HepG2 (cell line): ENCODE measurements around the gene MBL2. TPM values are rescaled to one million over a fixed set of nuclear protein-coding genes. Genes with fewer than 3 reads are reported as not detected.

Experiments
- AFF4 ChIP-seq: sonication (generic); formaldehyde crosslinking; IDR thresholded peaks from 2 replicates; pipeline ENCODE4 v1.4.0; 2020; ENCODE audit warnings: missing genetic modification reagents
- HDAC2 ChIP-seq: sonication (generic); formaldehyde crosslinking; IDR thresholded peaks from 2 replicates; pipeline ENCODE4 v1.4.0; 2020; ENCODE audit warnings: missing genetic modification reagents
- HOXD1 ChIP-seq: sonication (generic); formaldehyde crosslinking; IDR thresholded peaks from 2 replicates; pipeline ENCODE4 v1.5.0; 2020; ENCODE audit warnings: missing genetic modification reagents
- KDM6A ChIP-seq: IDR thresholded peaks from 2 replicates; pipeline ENCODE4 v1.6.1; 2016; ENCODE audit warnings: low read depth
- KMT2A ChIP-seq: sonication (generic); formaldehyde crosslinking; IDR thresholded peaks from 2 replicates; pipeline ENCODE4 v1.4.0; 2020; ENCODE audit warnings: missing genetic modification reagents
- MAFF ChIP-seq: IDR thresholded peaks from 2 replicates; pipeline ENCODE4 v1.6.1; 2011; ENCODE audit warnings: low read depth, low read length, improper control_type of control experiment
- NBN ChIP-seq: fragments of 450-650 bp; conservative IDR thresholded peaks from 2 replicates; pipeline ENCODE4 v1.6.1; 2017
- NCOR1 ChIP-seq: fragments of 200-600 bp; sonication (generic); IDR thresholded peaks from 2 replicates; pipeline ENCODE4 v1.7.0; 2017; ENCODE audit warnings: antibody characterized with exemption, low read length, borderline replicate concordance
- RARA ChIP-seq: IDR thresholded peaks from 2 replicates; pipeline ENCODE4 v1.6.1; 2016; ENCODE audit warnings: missing genetic modification reagents, missing compliant biosample characterization
- ZNF264 ChIP-seq: sonication (generic); formaldehyde crosslinking; IDR thresholded peaks from 2 replicates; pipeline ENCODE4 v1.4.0; 2020; ENCODE audit warnings: missing genetic modification reagents
- ZNF274 ChIP-seq: sonication (generic); formaldehyde crosslinking; IDR thresholded peaks from 2 replicates; pipeline ENCODE4 v1.5.1; 2020; ENCODE audit warnings: mild to moderate bottlenecking, missing genetic modification reagents
- ZNF329 ChIP-seq: sonication (generic); formaldehyde crosslinking; IDR thresholded peaks from 2 replicates; pipeline ENCODE4 v1.9.0; 2021; ENCODE audit warnings: low read depth, mild to moderate bottlenecking, missing genetic modification reagents
- ZNF710 ChIP-seq: sonication (generic); formaldehyde crosslinking; IDR thresholded peaks from 2 replicates; pipeline ENCODE4 v1.5.0; 2020; ENCODE audit warnings: mild to moderate bottlenecking, missing genetic modification reagents, borderline replicate concordance
- polyA plus RNA-seq, 8 experiments: library from polyadenylated mRNA; depleted of rRNA in 3 of 8; stranded (reverse) in 7 of 8; unstranded in 1 of 8; fragments of >200 nt; fragmentation: Illumina TruSeq in 4 of 8; extraction: Trizol in 4 of 8; gene quantifications; 2 replicates each; pipeline versions ENCODE4 v1.2.1 to v1.2.3, GENCODE V29; 2011 to 2016; ENCODE audit warnings: low read depth in 4 of 8, missing spikeins in 1 of 8, mixed read lengths in 1 of 8; ENCODE audit not compliant: insufficient read depth in 1 of 8
- total RNA-seq, 5 experiments: library from RNA; depleted of rRNA; stranded (reverse); fragments of >200 nt; fragmentation: Illumina TruSeq; extraction: Trizol; gene quantifications; 2 replicates each; pipeline ENCODE4 v1.2.3, GENCODE V29; 2016; ENCODE audit warnings: low read depth in 1 of 5
- TF ChIP-seq, protein P1 (sequence below): sonication (generic); formaldehyde crosslinking; IDR thresholded peaks from 2 replicates; pipeline ENCODE4 v1.4.0; 2020; ENCODE audit warnings: low read depth, missing genetic modification reagents
- TF ChIP-seq, protein P2 (sequence below): sonication (generic); formaldehyde crosslinking; IDR thresholded peaks from 2 replicates; pipeline ENCODE4 v1.9.0; 2021; ENCODE audit warnings: missing genetic modification reagents, borderline replicate concordance

The MBL2 gene
- total and polyA plus RNA-seq, 2 of the 13 experiments (the other 11 are each of a cell fraction or from before 2014, with no cell fraction given), result 9.6 to 16.2 TPM

DNA sequence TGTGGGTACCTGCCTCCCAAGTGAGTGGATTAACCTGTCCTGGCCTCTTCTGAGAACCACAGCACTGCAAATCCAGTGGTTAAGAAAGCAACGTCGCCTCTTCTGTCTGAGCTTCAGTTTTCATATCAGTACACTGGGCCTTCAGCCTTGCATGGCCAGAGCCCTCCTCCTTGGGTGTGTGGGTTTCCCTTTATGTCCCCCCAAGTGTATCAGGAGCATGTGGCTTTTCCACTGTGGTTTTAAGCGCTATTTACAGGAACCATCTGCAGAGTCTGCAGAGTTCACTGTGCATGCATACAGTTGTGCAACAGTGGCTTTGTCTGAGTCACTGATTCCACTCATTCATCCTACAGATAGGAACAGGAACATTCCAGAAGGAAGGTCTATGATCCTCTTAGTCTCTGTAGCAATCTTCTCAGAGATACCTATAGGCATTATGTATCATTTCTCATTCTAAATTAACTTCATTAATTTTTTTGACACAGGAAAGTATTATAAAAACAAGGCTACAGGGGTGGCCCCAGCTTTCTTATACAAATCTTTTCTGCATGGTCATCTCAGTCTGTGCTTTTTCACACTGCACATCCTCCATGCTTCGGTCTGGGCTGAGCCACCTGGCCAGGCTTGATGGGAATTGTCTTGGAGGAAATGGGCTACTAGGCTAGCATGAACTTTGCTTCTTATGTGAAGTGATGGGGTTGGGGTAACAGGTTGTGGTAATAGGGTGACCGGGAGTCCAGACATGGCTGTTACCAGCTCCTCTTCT, 17.1 kb downstream of the MBL2 start (continued):
- TF ChIP-seq KMT2A (peak; percentile 56; the same call in 1 of the 2 replicates), NCOR1 (peak; percentile 49; the same call in 1 of the 2 replicates), ZNF710 (CRISPR knock-in tag) (peak; percentile 58; the same call in 1 of the 2 replicates), HDAC2 (peak; percentile 72), ZNF329 (no peak), ZNF274 (no peak; the same call in 1 of the 2 replicates), KDM6A (peak; percentile 59; the same call in 1 of the 2 replicates), ZNF264 (CRISPR knock-in tag) (0 out of 2 replicates have a peak, but pooled peaks have one; percentile 60), MAFF (peak; percentile 61), RARA (CRISPR knock-in tag) (peak; percentile 85), NBN (no peak), AFF4 (no peak), HOXD1 (peak; percentile 71; the same call in 1 of the 2 replicates)
- TF ChIP-seq, protein P1, sequence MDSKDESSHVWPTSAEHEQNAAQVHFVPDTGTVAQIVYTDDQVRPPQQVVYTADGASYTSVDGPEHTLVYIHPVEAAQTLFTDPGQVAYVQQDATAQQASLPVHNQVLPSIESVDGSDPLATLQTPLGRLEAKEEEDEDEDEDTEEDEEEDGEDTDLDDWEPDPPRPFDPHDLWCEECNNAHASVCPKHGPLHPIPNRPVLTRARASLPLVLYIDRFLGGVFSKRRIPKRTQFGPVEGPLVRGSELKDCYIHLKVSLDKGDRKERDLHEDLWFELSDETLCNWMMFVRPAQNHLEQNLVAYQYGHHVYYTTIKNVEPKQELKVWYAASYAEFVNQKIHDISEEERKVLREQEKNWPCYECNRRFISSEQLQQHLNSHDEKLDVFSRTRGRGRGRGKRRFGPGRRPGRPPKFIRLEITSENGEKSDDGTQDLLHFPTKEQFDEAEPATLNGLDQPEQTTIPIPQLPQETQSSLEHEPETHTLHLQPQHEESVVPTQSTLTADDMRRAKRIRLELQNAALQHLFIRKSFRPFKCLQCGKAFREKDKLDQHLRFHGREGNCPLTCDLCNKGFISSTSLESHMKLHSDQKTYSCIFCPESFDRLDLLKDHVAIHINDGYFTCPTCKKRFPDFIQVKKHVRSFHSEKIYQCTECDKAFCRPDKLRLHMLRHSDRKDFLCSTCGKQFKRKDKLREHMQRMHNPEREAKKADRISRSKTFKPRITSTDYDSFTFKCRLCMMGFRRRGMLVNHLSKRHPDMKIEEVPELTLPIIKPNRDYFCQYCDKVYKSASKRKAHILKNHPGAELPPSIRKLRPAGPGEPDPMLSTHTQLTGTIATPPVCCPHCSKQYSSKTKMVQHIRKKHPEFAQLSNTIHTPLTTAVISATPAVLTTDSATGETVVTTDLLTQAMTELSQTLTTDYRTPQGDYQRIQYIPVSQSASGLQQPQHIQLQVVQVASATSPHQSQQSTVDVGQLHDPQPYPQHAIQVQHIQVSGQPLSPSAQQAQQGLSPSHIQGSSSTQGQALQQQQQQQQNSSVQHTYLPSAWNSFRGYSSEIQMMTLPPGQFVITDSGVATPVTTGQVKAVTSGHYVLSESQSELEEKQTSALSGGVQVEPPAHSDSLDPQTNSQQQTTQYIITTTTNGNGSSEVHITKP (CRISPR knock-in tag), result 0 out of 2 replicates have a peak, but pooled peaks have one; percentile 63
- TF ChIP-seq, protein P2, sequence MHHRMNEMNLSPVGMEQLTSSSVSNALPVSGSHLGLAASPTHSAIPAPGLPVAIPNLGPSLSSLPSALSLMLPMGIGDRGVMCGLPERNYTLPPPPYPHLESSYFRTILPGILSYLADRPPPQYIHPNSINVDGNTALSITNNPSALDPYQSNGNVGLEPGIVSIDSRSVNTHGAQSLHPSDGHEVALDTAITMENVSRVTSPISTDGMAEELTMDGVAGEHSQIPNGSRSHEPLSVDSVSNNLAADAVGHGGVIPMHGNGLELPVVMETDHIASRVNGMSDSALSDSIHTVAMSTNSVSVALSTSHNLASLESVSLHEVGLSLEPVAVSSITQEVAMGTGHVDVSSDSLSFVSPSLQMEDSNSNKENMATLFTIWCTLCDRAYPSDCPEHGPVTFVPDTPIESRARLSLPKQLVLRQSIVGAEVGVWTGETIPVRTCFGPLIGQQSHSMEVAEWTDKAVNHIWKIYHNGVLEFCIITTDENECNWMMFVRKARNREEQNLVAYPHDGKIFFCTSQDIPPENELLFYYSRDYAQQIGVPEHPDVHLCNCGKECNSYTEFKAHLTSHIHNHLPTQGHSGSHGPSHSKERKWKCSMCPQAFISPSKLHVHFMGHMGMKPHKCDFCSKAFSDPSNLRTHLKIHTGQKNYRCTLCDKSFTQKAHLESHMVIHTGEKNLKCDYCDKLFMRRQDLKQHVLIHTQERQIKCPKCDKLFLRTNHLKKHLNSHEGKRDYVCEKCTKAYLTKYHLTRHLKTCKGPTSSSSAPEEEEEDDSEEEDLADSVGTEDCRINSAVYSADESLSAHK (CRISPR knock-in tag), result no peak
